Measurements from ENCODE around the gene LAMA2. TPM values are rescaled to one million over a fixed set of nuclear protein-coding genes. Genes with fewer than 3 reads are reported as not detected.

Gene LAMA2, protein sequence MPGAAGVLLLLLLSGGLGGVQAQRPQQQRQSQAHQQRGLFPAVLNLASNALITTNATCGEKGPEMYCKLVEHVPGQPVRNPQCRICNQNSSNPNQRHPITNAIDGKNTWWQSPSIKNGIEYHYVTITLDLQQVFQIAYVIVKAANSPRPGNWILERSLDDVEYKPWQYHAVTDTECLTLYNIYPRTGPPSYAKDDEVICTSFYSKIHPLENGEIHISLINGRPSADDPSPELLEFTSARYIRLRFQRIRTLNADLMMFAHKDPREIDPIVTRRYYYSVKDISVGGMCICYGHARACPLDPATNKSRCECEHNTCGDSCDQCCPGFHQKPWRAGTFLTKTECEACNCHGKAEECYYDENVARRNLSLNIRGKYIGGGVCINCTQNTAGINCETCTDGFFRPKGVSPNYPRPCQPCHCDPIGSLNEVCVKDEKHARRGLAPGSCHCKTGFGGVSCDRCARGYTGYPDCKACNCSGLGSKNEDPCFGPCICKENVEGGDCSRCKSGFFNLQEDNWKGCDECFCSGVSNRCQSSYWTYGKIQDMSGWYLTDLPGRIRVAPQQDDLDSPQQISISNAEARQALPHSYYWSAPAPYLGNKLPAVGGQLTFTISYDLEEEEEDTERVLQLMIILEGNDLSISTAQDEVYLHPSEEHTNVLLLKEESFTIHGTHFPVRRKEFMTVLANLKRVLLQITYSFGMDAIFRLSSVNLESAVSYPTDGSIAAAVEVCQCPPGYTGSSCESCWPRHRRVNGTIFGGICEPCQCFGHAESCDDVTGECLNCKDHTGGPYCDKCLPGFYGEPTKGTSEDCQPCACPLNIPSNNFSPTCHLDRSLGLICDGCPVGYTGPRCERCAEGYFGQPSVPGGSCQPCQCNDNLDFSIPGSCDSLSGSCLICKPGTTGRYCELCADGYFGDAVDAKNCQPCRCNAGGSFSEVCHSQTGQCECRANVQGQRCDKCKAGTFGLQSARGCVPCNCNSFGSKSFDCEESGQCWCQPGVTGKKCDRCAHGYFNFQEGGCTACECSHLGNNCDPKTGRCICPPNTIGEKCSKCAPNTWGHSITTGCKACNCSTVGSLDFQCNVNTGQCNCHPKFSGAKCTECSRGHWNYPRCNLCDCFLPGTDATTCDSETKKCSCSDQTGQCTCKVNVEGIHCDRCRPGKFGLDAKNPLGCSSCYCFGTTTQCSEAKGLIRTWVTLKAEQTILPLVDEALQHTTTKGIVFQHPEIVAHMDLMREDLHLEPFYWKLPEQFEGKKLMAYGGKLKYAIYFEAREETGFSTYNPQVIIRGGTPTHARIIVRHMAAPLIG (N-terminal part only)
- total RNA-seq = 0.17 and 0.74 TPM in 2 replicates

DNA sequence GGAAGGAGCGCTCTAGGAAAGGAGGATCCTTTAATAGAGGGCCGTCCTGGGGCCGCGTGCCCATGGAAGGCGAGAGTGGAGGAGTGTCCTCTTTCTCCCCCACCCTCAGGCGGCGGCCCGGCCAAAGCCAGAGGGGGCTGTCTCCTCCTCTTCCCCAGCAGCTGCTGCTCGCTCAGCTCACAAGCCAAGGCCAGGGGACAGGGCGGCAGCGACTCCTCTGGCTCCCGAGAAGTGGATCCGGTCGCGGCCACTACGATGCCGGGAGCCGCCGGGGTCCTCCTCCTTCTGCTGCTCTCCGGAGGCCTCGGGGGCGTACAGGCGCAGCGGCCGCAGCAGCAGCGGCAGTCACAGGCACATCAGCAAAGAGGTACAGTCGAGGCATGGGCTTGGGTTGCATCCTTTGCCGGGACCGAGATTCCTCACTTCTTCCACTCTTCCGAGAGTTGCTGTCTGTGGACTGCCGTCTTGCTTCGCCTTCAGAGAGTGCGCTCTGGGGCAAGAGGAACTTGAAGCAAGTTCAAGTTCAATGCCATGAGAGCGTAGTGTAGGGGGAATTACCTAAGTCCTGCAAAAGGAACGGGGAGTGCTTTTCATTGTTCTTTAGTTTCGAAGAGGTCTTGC lies at the start of gene LAMA2:
Gene LAMA2 (plus strand): TSS at position 148 of the 621 bp plus-strand sequence. CDS start 108 bp downstream, at position 256.
- peak; percentile 53 for DNase-seq

GRCh38 chr6:128836761-128837160 lies 46.2 kb upstream of the LAMA2 start:
- DNase-seq = no peak

DNA sequence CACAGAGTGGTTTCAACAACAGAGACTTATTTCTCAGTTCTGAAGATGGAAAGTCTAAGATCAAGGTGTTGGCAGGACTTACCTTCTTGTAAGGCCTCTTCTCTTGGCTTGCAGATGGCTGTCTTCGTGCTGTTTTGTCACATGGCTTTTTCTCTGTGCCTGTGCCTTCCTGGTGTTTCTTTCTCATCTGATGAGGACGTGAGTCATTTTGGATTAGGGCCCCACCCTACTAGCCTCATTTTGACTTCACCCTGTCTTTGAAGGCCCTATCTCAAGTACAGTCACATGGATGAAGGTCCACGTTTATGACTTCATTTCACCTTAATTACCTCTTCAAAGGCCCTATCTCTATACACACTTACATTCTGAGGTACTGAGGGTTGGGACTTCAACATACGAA lies 41.4 kb upstream of the LAMA2 start:
- DNase-seq = no peak

GRCh38 chr6:128844598-128844997 lies 38.3 kb upstream of the LAMA2 start:
- DNase-seq = no peak

DNA sequence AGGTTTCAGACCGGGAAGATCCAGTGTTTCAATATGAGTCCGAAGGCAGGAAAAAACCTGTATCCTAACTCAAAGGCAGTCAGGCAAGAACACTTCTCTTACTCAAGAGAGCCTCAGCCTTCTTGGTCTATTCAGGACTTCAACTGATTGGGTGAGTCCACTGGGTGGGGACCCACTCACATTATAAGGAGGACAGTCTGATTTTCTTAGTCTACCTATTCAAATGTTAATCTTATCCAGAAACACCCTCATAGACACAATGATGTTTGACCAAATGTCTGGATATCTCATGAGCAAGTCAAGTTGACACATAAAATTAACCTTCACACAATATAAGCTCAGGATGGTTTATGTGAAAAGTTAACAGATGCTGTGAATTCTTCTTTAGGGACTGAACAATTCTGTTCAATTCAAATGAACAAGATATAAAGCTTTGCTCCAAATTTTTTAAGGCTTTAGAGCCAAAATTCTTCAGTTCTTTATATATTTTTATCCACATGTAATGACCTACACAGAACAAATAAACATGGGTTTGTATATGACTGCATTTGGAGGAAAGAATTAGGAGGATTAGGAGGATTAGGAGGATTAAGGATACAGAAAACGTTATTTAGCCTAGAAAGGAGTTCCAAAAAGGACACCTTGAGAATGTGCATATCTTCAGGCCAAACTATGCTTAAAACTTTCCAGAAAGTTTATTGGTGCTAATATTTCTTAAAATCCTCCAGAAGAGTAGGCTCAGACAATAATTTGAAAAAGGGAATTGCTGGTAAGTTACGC lies 35.3 kb upstream of the LAMA2 start:
- no peak for DNase-seq

- no peak for DNase-seq
These were observed 34.6 kb upstream of the LAMA2 start for GRCh38 chr6:128848212-128848935.

GRCh38 chr6:128855581-128856085 lies 27.3 kb upstream of the LAMA2 start:
- DNase-seq = no peak

- peak; percentile 19 for DNase-seq
These were observed 25.1 kb upstream of the LAMA2 start for GRCh38 chr6:128857806-128858205.

DNA sequence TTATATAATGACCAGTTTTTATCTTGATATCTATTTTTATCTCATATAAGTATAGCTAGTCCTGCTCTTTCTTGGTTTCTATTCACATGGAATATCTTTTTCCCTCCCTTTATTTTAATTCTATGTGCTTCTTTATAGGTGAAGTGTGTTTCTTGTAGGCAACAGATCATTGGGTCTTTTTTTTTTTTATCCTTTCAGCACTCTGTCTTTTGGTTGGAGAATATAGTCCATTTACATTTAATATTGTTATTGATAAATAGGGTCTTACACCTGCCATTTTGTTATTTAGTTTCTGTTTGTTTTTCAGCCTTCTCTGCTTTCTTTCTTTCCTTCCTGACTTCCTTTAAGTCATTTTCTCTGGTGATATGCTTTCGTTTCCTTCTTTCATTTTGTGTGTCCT lies 22.2 kb upstream of the LAMA2 start:
- no peak for DNase-seq

DNA sequence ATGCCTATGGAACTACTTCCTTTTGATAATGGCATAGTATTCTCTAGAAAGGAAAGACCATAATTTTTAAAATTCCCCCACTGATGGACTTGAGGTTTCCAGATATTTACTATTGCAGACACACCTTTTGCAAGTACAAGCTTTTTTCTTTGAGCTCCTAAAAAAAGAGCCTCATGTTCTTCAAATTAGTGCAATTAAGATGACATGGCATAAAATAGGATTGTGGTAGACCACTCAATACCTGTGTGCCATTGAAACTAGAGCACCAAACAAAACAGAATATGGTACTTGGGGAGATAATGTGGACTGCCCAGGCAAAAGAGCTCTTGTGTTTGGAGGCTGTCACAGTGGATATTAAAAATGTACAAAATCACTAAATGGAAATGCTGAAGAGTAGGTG lies 19.0 kb upstream of the LAMA2 start:
- no peak for DNase-seq

DNA sequence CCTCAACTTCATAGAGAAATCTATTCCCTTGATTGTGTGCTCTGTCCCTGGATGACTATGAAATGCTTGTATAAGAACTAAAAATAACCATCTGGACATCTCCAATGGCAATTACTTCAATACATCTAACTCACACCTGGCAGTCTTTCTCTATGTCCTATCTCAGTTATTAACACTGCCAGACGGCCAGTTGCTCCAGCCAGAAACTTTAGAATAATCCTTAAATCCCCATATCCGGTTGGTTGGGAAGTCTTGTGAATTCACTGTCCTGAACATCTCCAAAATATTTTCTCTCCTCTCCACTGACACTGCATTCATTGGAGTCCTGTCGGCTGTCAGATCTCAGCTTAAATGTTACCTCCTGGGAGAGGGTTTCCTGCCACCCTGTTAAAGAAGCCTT lies 12.2 kb upstream of the LAMA2 start:
- DNase-seq = no peak

GRCh38 chr6:128874863-128875262 lies 8.1 kb upstream of the LAMA2 start:
- DNase-seq = no peak

- peak; percentile 4 for DNase-seq
These were observed 378 bp upstream of the LAMA2 start for GRCh38 chr6:128882560-128882959.

DNA sequence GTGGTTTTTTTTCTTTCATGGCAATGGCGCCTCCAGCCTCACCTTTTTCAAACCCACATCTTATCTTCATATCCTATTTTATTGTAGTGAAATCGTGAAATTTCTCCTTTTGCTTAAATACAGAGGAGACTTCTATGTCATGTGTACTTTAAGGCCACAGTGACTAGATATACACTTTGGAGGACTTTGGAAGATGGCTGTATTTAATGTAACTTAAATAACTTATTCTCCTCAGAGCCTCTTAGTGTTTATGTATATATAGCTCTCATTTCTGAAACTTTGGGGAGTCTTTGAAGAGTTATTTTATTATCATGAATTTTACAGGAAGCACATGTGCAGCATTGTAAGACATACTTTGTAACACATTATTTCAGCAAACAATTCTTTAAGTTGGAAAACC lies 968 bp downstream of the LAMA2 start:
- DNase-seq = no peak

GRCh38 chr6:128885381-128885780 lies 2.4 kb downstream of the LAMA2 start:
- no peak for DNase-seq

GRCh38 chr6:128886706-128887105 lies 3.8 kb downstream of the LAMA2 start:
- no peak for DNase-seq

- no peak for DNase-seq
These were observed 5.7 kb downstream of the LAMA2 start for GRCh38 chr6:128888444-128889175.

GRCh38 chr6:128889870-128890269 lies 6.9 kb downstream of the LAMA2 start:
- DNase-seq = no peak

GRCh38 chr6:128892079-128892478 lies 9.1 kb downstream of the LAMA2 start:
- DNase-seq = no peak
